MM.1S (cell line): ENCODE measurements around the gene DNAJA4.

ENCODE experiments used
- DNase-seq: peaks from one replicate; pipeline ENCODE4 v3.0.0-alpha.2; 2015
- H2AFZ ChIP-seq: fragments of 300-600 bp; sonication (generic); 2 replicates; pipeline ENCODE4 v1.6.0; 2016; ENCODE audit warnings: antibody characterized with exemption, low read length
- H3F3A ChIP-seq: fragments of 300-600 bp; sonication (generic); 2 replicates; pipeline ENCODE4 v1.6.1; 2016; ENCODE audit warnings: mild to moderate bottlenecking, antibody characterized with exemption, low read length, moderate library complexity, mixed read lengths; ENCODE audit not compliant: insufficient read depth
- H3K27ac ChIP-seq: fragments of 300-600 bp; sonication (generic); 2 replicates; pipeline ENCODE4 v1.5.1; 2016; ENCODE audit warnings: mild to moderate bottlenecking, low read length
- H3K27me3 ChIP-seq: fragments of 300-600 bp; sonication (generic); replicated peaks from 2 replicates; pipeline ENCODE4 v1.6.0; 2016; ENCODE audit warnings: low read length; ENCODE audit not compliant: insufficient read depth
- H3K36me3 ChIP-seq: fragments of 300-600 bp; sonication (generic); replicated peaks from 2 replicates; pipeline ENCODE4 v1.6.1; 2016; ENCODE audit warnings: mild to moderate bottlenecking, low read length, mixed read lengths; ENCODE audit not compliant: insufficient read depth
- H3K4me1 ChIP-seq: fragments of 300-600 bp; sonication (generic); 2 replicates; pipeline ENCODE4 v1.6.1; 2016; ENCODE audit warnings: low read length, mixed read lengths
- H3K4me2 ChIP-seq: fragments of 300-600 bp; sonication (generic); 2 replicates; pipeline ENCODE4 v1.6.0; 2016; ENCODE audit warnings: low read depth, low read length
- H3K4me3 ChIP-seq: fragments of 300-600 bp; sonication (generic); 2 replicates; pipeline ENCODE4 v1.5.1; 2016; ENCODE audit warnings: low read length, mixed read lengths
- H3K79me2 ChIP-seq: fragments of 300-600 bp; sonication (generic); 2 replicates; pipeline ENCODE4 v1.6.1; 2016; ENCODE audit warnings: mixed run types, low read length, mixed read lengths
- H3K9ac ChIP-seq: fragments of 300-600 bp; sonication (generic); 2 replicates; pipeline ENCODE4 v1.6.1; 2016; ENCODE audit warnings: low read length, mixed read lengths
- H3K9me2 ChIP-seq: fragments of 300-600 bp; sonication (generic); replicated peaks from 2 replicates; pipeline ENCODE4 v1.6.1; 2016; ENCODE audit warnings: mild to moderate bottlenecking, low read length, mixed read lengths; ENCODE audit not compliant: insufficient read depth
- H3K9me3 ChIP-seq: fragments of 300-600 bp; sonication (generic); replicated peaks from 2 replicates; pipeline ENCODE4 v1.6.1; 2016; ENCODE audit warnings: mild to moderate bottlenecking, low read length, mixed read lengths; ENCODE audit not compliant: insufficient read depth
- H4K20me1 ChIP-seq: fragments of 300-600 bp; sonication (generic); 2 replicates; pipeline ENCODE4 v1.6.1; 2016; ENCODE audit warnings: mild to moderate bottlenecking, low read length, moderate library complexity, mixed read lengths; ENCODE audit not compliant: insufficient read depth
- EZH2 ChIP-seq: fragments of 300-600 bp; sonication (generic); optimal IDR thresholded peaks from 2 replicates; pipeline ENCODE3; 2017; ENCODE audit warnings: low read depth, mild to moderate bottlenecking, antibody characterized with exemption, low read length, mixed read lengths
- EZH2phosphoT487 ChIP-seq: fragments of 300-600 bp; sonication (generic); IDR thresholded peaks from 2 replicates; pipeline ENCODE4 v1.6.1; 2018; ENCODE audit warnings: antibody characterized with exemption, low read length
- TF ChIP-seq, protein P1 (sequence below): fragments of 300-600 bp; sonication (generic); IDR thresholded peaks from 2 replicates; pipeline ENCODE4 v1.5.1; 2016; ENCODE audit warnings: antibody characterized with exemption, low read length, mixed read lengths

The DNAJA4 gene

DNA sequence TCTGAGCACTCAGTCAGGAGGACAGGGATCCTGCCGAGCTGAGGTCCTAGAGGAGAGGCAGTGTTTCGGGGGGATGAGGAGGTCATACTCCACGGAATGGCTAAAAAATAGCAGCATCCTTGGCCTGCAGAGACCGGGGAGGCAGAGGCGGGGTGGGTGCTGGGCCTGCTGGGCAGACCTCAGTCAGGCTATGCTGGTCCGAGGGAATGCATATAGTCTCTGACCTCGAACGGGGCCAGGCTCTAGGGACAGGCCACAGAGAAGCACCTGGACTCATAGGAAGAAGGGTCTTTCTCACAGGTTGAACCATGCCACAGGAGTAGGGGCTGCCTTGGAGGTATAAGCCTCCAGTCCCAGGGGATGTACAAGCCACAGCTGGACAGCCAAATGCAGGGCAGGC lies 49.0 kb downstream of the DNAJA4 start:
- no peaks in the 10 kb centered on the region for H3K9me2 ChIP-seq
- H3K79me2 ChIP-seq, result no peaks in the 10 kb centered on the region
- no peak overlapping the region for H2AFZ ChIP-seq
- H3K4me2 ChIP-seq, result no peak overlapping the region
- H3K36me3 ChIP-seq, result no peaks in the 10 kb centered on the region
- H3K9me3 ChIP-seq, result no peaks in the 10 kb centered on the region
- H3F3A ChIP-seq, result no peaks in the 10 kb centered on the region
- no peaks in the 10 kb centered on the region for H4K20me1 ChIP-seq
- TF ChIP-seq, protein P1, sequence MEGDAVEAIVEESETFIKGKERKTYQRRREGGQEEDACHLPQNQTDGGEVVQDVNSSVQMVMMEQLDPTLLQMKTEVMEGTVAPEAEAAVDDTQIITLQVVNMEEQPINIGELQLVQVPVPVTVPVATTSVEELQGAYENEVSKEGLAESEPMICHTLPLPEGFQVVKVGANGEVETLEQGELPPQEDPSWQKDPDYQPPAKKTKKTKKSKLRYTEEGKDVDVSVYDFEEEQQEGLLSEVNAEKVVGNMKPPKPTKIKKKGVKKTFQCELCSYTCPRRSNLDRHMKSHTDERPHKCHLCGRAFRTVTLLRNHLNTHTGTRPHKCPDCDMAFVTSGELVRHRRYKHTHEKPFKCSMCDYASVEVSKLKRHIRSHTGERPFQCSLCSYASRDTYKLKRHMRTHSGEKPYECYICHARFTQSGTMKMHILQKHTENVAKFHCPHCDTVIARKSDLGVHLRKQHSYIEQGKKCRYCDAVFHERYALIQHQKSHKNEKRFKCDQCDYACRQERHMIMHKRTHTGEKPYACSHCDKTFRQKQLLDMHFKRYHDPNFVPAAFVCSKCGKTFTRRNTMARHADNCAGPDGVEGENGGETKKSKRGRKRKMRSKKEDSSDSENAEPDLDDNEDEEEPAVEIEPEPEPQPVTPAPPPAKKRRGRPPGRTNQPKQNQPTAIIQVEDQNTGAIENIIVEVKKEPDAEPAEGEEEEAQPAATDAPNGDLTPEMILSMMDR, result no peak
- no peaks in the 10 kb centered on the region for H3K4me1 ChIP-seq
- no peak overlapping the region for H3K4me3 ChIP-seq
- DNase-seq, result no peak
- no peak overlapping the region for H3K9ac ChIP-seq
- no peak overlapping the region for H3K27ac ChIP-seq
- H3K27me3 ChIP-seq, result no peaks in the 10 kb centered on the region

DNA sequence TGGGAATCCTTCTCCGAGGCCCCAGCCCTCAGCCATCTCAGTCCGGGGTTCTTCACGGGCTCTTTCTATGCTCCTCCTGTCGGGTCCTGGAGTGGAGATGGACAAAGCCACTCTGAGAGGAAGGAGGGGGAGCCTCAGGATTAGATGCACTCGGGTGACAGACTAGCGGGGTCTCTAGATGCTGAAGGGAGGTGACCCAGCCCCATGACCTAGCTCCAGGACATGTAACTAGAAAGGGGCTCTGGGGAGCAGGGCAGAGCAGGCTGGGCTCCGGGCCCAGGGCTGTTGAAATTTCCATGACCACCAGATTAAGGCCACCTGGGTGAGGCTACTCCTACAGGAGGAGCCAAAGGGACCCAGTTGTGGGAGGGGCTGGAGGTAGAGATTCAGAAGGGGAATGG lies 49.8 kb downstream of the DNAJA4 start:
- Histone ChIP-seq H3K27me3 (no peaks in the 10 kb centered on the region), H3K4me2 (no peak overlapping the region), H3K36me3 (no peaks in the 10 kb centered on the region), H4K20me1 (no peaks in the 10 kb centered on the region), H2AFZ (no peak overlapping the region), H3K4me3 (no peak overlapping the region), H3K9ac (no peak overlapping the region), H3K9me3 (no peaks in the 10 kb centered on the region), H3K4me1 (no peaks in the 10 kb centered on the region), H3K9me2 (no peaks in the 10 kb centered on the region), H3K27ac (no peak overlapping the region), H3F3A (no peaks in the 10 kb centered on the region), H3K79me2 (no peaks in the 10 kb centered on the region)
- DNase-seq, result no peak
- TF ChIP-seq, protein P1, result no peak
- no peak for TF ChIP-seq EZH2

DNA sequence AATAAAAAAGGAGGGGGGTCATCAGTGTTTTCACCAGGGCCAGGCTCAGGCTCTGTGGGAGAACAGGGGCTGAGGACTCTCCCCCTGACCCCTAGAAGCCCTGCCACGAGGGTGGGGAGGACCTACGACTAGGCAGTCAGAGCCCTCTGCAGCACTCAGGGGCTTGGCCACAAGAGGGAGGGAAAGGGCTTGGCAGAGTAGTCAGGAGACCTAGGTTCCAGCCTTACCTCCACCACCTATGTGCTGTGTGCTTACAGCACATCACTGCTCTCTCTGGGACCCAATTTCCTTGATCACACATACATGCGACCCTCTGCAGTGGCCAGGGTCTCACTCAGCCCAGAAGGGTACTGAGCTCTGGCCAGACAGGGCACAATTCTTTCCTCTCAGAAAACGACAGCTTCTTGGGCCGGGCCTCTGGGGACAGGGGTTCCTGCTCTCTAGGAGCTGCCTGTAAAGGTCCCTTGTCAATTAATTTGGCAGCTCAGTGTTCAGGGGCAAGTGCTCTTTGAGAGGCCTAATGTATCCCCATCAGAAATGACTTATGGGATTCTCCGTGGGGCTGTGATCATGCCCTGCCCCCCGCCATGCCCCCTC lies 51.4 kb downstream of the DNAJA4 start:
- H3F3A ChIP-seq, result no peaks in the 10 kb centered on the region
- no peak overlapping the region for H3K9ac ChIP-seq
- H2AFZ ChIP-seq, result no peak overlapping the region
- no peak overlapping the region for H3K4me2 ChIP-seq
- no peak for DNase-seq
- no peaks in the 10 kb centered on the region for H3K9me3 ChIP-seq
- no peaks in the 10 kb centered on the region for H3K79me2 ChIP-seq
- no peaks in the 10 kb centered on the region for H3K27me3 ChIP-seq
- H3K4me1 ChIP-seq, result no peaks in the 10 kb centered on the region
- H3K27ac ChIP-seq, result no peak overlapping the region
- no peaks in the 10 kb centered on the region for H3K9me2 ChIP-seq
- H4K20me1 ChIP-seq, result no peaks in the 10 kb centered on the region
- H3K36me3 ChIP-seq, result no peaks in the 10 kb centered on the region
- TF ChIP-seq EZH2phosphoT487 (no peak), EZH2 (no peak)
- TF ChIP-seq, protein P1, result no peak
- no peak overlapping the region for H3K4me3 ChIP-seq
